KMS-11 (cell line): ENCODE data around the gene OR1M1.

ENCODE experiments used
- H2AFZ ChIP-seq: fragments of 200-600 bp; sonication (generic); 2 replicates; pipeline ENCODE4 v1.6.1; 2016; ENCODE audit warnings: antibody characterized with exemption, mixed run types, low read depth
- H3K27ac ChIP-seq: fragments of 200-600 bp; sonication (generic); 2 replicates; pipeline ENCODE4 v1.6.1; 2016; ENCODE audit warnings: mild to moderate bottlenecking, mixed run types
- H3K27me3 ChIP-seq: fragments of 200-600 bp; sonication (generic); 2 replicates; pipeline ENCODE4 v1.6.1; 2017; ENCODE audit warnings: mild to moderate bottlenecking, low read depth, mixed run types, moderate library complexity; ENCODE audit not compliant: insufficient read depth
- H3K36me3 ChIP-seq: fragments of 200-600 bp; sonication (generic); 2 replicates; pipeline ENCODE4 v1.6.1; 2017; ENCODE audit warnings: mild to moderate bottlenecking, mixed run types; ENCODE audit not compliant: insufficient read depth
- H3K4me1 ChIP-seq: fragments of 200-600 bp; sonication (generic); 2 replicates; pipeline ENCODE4 v1.6.1; 2016; ENCODE audit warnings: mild to moderate bottlenecking, low read depth, mixed run types; ENCODE audit not compliant: poor library complexity, severe bottlenecking
- H3K4me2 ChIP-seq: fragments of 200-600 bp; sonication (generic); 2 replicates; pipeline ENCODE4 v1.7.0; 2016; ENCODE audit warnings: mild to moderate bottlenecking, mixed run types
- H3K4me3 ChIP-seq: fragments of 200-600 bp; sonication (generic); IDR thresholded peaks from 2 replicates; pipeline ENCODE4 v1.6.1; 2017; ENCODE audit warnings: low read depth, low read length, mixed read lengths; ENCODE audit not compliant: insufficient read depth
- H3K79me2 ChIP-seq: fragments of 200-600 bp; sonication (generic); 2 replicates; pipeline ENCODE4 v1.6.1; 2016; ENCODE audit warnings: low read depth, mixed run types; ENCODE audit not compliant: insufficient read depth
- H3K9ac ChIP-seq: fragments of 200-600 bp; sonication (generic); 2 replicates; pipeline ENCODE4 v1.6.1; 2016; ENCODE audit warnings: mild to moderate bottlenecking, mixed run types
- H4K20me1 ChIP-seq: fragments of 200-600 bp; sonication (generic); 2 replicates; pipeline ENCODE4 v1.6.1; 2016; ENCODE audit warnings: mild to moderate bottlenecking, mixed run types; ENCODE audit not compliant: insufficient read depth
- TF ChIP-seq, protein P1 (sequence below): fragments of 200-600 bp; sonication (generic); conservative IDR thresholded peaks from 2 replicates; pipeline ENCODE4 v1.6.1; 2017; ENCODE audit warnings: low read depth, mild to moderate bottlenecking, antibody characterized with exemption, low read length, moderate library complexity, mixed read lengths

The OR1M1 gene

GRCh38 chr19:9086761-9087160 lies at the start of gene OR1M1:
Gene OR1M1 (plus strand): TSS chr19:9087061. CDS start chr19:9093245, 6,184 bp downstream.
- TF ChIP-seq, protein P1, sequence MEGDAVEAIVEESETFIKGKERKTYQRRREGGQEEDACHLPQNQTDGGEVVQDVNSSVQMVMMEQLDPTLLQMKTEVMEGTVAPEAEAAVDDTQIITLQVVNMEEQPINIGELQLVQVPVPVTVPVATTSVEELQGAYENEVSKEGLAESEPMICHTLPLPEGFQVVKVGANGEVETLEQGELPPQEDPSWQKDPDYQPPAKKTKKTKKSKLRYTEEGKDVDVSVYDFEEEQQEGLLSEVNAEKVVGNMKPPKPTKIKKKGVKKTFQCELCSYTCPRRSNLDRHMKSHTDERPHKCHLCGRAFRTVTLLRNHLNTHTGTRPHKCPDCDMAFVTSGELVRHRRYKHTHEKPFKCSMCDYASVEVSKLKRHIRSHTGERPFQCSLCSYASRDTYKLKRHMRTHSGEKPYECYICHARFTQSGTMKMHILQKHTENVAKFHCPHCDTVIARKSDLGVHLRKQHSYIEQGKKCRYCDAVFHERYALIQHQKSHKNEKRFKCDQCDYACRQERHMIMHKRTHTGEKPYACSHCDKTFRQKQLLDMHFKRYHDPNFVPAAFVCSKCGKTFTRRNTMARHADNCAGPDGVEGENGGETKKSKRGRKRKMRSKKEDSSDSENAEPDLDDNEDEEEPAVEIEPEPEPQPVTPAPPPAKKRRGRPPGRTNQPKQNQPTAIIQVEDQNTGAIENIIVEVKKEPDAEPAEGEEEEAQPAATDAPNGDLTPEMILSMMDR: no peak
- H4K20me1 ChIP-seq: no peaks in the 10 kb centered on the region

GRCh38 chr19:9037400-9038062 lies 49.3 kb upstream of the OR1M1 start:
- no peak overlapping the region for H2AFZ ChIP-seq

More at GRCh38 chr19:9086761-9087160, at the start of gene OR1M1:
- H3K79me2 ChIP-seq: no peaks in the 10 kb centered on the region
- no peak within 1 kb of the TSS for H3K4me3 ChIP-seq
- no peaks in the 10 kb centered on the region for H3K36me3 ChIP-seq
- no peak within 1 kb of the TSS for H3K4me2 ChIP-seq
- no peak within 1 kb of the TSS for H3K9ac ChIP-seq
- no peaks in the 10 kb centered on the region for H3K4me1 ChIP-seq
- no peak within 1 kb of the TSS for H2AFZ ChIP-seq
- H3K27ac ChIP-seq: no peak within 1 kb of the TSS
- peaks cover 19% of the 10 kb centered on the region; the same call in 1 of the 2 replicates for H3K27me3 ChIP-seq

DNA sequence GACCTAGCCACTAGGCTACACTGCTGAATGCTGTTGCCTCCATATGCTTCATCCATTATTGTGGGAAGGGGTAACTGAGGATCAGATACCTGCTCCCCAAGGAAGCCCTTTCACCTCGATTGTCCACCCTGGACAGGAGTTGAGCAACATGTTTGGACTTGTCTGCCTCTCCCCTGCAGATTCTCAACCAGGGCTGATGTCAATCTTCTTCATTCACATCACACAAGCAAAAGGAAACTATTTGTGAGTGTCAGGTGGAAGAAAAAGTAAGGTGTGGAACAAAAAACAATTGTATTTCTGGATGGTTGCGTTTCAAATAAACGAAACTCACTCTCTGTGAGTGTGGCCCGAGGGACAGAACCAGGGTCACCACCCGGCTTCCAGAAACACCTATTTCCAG lies 47.1 kb upstream of the OR1M1 start:
- H3K4me3 ChIP-seq: no peak overlapping the region
- H3K27ac ChIP-seq: no peak overlapping the region
- no peak overlapping the region for H3K4me2 ChIP-seq
- no peak overlapping the region for H2AFZ ChIP-seq
- TF ChIP-seq, protein P1: no peak
- no peaks in the 10 kb centered on the region for H3K36me3 ChIP-seq
- H3K27me3 ChIP-seq: peaks cover 11% of the 10 kb centered on the region; the same call in 1 of the 2 replicates
- no peaks in the 10 kb centered on the region for H3K79me2 ChIP-seq
- no peaks in the 10 kb centered on the region for H3K4me1 ChIP-seq
- H4K20me1 ChIP-seq: no peaks in the 10 kb centered on the region
- H3K9ac ChIP-seq: no peak overlapping the region

More at GRCh38 chr19:9037400-9038062, 49.3 kb upstream of the OR1M1 start:
- Histone ChIP-seq H3K27ac (no peak overlapping the region), H4K20me1 (no peaks in the 10 kb centered on the region), H3K4me2 (no peak overlapping the region), H3K9ac (no peak overlapping the region), H3K79me2 (no peaks in the 10 kb centered on the region), H3K4me1 (no peaks in the 10 kb centered on the region), H3K36me3 (no peaks in the 10 kb centered on the region), H3K4me3 (no peak overlapping the region), H3K27me3 (peaks cover 7% of the 10 kb centered on the region; the same call in 1 of the 2 replicates)
- TF ChIP-seq, protein P1: no peak

GRCh38 chr19:9040131-9040530 lies 46.7 kb upstream of the OR1M1 start:
- Histone ChIP-seq H4K20me1 (no peaks in the 10 kb centered on the region), H3K27me3 (peaks cover 11% of the 10 kb centered on the region; the same call in 1 of the 2 replicates), H3K4me3 (no peak overlapping the region), H3K79me2 (no peaks in the 10 kb centered on the region), H3K27ac (no peak overlapping the region), H3K4me1 (no peaks in the 10 kb centered on the region), H3K36me3 (no peaks in the 10 kb centered on the region), H2AFZ (no peak overlapping the region), H3K9ac (no peak overlapping the region), H3K4me2 (no peak overlapping the region)
- TF ChIP-seq, protein P1: no peak
